Stimulated activated CD8-positive, alpha-beta memory T cell treated with anti-CD3 and anti-CD28 coated beads, Interleukin-7, amount 100 ng/mL, for 48 hours (primary cell): ENCODE measurements around the gene CLIC1.

Experiments used
- DNase-seq, 2 donors: peaks; one replicate each; pipeline ENCODE4 v3.0.0-alpha.2; 2020; ENCODE audit warnings: low read depth in 1 of 2; ENCODE audit errors: extremely low read depth in 1 of 2

The CLIC1 gene

DNA sequence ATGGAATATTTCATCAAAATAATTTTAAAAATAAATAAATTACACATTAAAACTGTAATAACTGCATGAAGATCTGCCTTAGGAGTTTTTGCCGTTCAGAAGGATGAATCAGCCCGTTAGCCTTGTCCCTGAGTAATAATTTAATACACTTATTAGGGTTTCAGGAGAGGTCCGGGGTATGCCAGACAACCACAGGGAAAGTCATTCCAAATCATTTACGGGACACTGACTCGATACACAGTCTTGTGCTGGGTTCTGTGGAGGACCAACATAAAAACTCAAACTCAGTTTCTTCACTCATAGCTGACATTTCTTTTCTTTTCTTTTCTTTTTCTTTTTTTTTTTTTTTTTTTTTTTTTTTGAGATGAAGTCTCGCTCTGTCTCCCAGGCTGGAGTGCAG, 30.4 kb downstream of the CLIC1 start:
- DNase-seq, result no peak

DNA sequence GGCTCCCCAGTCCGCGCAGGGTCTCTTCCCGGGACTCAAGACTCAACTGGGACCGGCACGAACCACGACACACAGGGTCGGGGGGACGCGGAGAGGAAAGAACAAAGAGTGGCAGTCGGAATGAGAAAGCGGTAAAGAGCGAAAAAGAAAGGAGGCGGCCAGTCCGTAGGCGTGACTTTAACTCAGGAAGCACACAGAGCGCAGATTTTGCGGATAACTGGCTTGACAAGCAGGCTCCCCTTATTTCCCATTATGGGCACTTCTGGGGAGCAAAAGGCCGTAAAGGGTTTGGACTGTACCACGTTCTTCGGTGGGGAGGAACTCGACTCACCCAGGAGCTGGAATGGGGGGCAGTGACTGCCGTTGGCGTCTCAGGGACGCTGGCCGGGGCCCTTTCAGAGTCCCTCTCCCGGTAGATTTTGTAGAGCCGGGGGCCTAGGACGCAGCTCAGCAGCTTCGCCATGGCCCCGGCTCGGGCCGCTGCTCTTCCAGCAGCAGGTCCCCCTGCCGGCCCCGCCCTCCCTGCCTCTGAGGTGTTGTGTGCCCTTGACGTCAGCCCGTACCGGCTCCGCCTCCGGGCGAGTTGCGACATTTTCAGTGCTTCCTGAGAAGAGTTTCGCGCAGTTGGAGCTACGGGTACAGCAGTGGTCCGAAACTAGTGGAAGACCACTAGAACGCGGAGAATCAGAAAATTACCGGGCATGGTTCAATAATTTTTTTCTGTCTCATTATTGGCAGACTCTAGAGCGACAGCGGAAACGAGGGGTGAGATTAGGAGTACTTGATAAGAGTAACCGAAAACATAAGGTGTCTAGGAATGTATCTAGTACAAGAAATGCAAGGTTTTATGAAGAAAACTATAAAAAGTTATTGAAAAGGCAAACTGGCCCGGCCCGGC, 33.3 kb downstream of the CLIC1 start, which contains the start of gene ABHD16A:
Gene ABHD16A, minus strand, starts transcription at position 506 of the 898 bp plus-strand sequence. Its CDS starts 43 bp downstream, at position 463.
- peak; percentile 96 to 97 for DNase-seq

DNA sequence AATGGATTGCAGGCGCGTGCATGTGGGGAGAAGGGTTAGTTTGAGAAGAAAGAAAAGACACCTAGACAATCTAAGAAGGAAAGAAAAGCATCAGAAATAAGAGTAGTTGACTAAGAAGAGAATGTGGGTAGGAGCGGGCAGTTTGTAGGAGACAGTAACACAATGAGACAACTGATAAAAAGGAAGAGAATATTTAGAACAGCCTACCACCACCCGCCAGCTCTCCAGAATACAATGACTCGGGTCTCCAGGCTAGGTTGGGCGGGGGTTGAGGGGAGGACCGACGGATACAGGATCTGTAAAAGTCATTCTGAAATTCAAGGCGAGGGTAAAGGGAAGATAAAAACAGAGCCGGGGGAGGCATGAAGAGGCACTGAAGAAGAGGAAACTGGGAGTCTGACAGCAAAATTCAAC, 33.9 kb downstream of the CLIC1 start:
- DNase-seq, result peak in 1 of 2 donors; percentile 20

DNA sequence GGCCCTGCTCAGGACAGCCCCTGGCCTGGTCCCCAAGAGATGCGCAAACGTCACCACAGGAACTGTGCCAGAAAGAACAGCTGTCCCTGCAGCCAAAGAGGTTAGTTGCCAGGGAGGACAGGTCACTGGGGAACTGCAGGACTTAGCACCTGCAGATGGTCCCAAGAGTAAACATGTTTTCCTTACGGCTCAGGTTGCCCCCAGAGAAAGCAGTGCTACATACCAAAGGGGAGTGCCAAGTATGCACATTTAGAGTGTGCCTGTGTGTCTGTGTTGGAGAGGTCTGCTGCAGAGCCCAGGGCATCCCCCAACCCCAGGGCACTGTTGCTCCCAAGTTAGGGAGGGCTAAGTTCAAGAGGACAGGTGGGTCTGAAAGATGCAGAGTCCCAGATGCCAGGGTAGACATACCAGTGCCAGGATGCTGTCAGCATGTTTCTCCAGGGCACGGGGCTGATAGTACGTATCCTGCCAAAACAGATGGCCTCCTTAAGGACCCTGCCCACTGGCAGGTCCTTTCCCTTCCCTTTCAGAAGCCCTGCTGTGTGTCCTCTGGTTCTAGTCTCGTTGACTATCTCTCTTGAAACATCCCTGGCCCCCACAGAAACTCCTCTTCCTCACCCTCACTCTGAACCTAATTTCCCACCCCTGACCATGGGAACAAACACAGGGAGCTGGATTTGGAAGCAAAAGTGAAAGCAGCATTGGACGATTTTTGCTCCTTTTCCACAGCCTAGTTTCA, 34.5 kb downstream of the CLIC1 start:
- no peak for DNase-seq

DNA sequence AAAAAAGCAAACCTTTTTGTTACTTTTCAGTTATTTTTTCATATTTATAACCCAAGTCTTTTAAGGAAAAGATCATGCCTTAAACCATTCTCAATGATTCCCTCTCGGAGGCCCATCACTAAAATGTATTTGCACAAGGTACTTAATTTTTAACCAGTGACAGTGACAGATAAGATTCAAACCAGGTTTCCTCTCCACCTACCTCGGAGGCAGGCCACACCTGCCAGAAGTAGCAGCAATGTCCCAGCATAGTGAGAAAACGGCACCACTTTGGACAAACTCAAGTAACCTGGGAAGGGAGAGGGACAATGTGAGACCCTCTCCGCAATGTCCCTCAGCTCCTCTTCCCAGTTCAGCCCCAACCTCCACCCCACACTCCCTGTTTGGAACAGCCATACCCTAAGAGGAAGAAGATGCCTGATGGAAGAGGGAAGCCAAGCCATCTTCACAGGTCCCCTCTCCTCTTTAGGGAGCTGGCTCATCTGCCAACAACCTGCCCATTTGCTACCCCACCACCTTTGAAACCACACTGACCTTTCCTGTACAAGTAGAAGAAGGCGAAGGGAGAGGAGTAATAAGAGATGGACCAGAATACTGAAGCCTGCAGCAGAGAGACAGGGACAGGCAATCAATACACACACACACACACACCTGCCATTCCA, 35.5 kb downstream of the CLIC1 start:
- no peak for DNase-seq

DNA sequence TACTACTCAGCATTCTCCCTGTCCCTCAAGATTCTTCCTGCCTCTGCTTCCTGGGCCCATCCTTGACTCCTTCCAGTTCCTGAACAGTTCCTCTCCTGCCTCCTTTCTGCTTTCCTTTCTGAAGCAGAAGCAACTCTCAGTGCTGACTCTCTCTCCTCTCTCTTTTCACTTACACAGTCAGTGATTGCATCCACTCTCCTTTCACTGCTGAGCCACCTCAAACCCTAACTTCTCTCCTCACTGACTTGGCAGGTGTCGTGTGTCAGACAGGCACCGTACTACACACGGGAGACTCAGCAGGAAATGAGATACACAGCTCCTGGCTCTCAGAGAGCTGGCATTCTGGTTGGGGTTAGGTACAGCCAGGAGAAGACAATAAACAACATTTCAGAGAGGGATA, 38.8 kb downstream of the CLIC1 start:
- DNase-seq, result no peak

DNA sequence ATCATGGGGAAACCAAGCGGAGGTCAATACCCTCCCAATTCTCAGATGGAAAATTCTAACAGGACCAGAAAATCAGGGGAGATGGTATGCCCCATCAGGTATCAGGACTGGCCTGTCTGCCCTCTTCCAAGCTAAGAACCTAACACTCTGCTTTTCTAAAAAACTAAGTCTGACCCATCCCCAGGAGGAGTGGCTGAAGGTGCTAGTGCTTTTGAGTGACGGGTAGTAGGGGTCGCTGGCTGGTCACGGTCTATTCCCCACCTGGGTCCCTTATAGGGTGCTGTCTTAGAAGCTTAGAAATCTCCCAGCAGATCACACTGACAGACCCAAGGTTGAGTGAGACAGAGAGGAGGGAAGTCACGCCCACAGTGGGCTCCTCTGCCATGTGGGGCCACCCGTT, 42.8 kb downstream of the CLIC1 start:
- no peak for DNase-seq

DNA sequence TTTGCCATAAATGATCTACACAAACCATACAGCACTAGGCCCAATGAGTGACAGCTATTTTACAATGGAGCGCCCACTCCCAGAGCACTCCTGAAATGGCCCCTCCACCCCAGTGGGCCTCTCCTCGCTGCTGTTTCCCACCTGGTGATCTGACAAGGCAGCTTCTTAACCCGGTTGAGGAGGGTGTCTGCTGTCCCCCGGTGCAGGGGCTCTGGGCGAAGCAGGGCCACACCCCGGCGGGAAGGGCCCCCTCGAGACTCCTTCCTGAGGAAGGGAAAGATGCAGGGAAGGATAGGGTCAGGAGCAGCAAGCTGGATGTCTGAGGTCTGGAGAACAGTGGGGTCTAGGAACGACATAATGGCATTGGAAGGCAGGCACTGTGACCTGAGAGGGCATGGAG, 43.4 kb downstream of the CLIC1 start:
- no peak for DNase-seq

DNA sequence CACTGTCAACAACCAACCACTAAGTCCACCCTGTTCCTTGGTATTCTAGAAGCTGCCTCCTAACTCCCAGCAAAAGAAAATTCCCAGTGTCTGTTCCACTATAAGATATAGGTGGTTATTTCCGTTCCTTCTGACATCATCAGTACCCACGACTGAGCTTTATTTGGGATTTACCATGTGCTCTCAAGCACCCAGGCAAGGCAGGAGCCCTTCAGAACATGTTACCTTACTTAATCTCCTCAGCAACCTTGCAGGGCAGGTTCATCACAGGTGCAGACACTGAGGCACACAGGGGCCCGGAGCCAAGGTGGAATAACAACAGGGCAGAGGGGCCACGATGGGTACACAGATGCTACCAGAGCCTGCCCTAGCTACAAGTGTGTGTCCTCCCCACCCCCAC, 44.0 kb downstream of the CLIC1 start:
- no peak for DNase-seq

DNA sequence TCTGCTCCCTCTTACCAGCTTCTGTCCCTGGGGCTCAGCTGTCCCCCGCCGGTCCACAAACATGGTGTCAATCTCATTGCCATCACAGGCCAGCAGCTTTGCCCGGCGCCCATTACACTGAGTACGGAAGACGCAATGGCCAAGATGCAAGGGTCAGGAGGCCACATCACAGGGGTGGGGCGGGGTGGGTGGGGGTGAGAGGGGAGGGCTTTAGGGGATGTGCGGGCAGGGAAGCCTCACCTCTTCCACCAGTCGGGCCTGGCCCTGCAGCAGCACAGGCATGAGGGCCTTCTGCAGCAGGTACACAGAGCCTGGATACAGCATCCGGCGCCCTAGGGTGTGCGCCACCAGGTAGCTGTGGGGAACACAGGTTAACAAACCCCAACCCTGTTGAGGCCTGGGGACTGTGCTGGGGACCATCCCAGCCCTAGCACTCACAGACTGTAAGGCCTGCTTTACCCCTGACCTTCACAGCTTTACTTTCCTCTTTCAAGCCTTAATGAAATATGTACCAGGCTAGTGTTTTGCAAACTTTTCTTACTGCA, 44.7 kb downstream of the CLIC1 start:
- DNase-seq, result no peak

DNA sequence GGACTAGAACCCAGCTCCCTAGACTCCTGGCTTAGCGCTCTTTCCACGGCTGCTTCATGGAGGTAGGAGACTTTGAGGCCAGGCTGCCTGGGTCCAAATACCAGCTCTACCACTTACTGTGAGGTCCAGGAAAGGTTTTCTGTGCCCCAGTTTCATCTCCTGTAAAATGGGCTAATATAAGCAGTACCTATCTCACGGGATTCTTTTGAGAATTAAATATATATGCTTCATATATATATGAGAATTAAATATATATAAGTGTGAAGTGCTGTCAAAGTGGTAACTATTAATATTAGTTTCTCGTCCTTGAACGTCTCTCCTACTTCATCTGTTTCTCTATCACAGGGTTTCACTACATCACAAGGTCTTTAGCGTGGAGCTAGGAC, 45.3 kb downstream of the CLIC1 start:
- DNase-seq, result no peak

DNA sequence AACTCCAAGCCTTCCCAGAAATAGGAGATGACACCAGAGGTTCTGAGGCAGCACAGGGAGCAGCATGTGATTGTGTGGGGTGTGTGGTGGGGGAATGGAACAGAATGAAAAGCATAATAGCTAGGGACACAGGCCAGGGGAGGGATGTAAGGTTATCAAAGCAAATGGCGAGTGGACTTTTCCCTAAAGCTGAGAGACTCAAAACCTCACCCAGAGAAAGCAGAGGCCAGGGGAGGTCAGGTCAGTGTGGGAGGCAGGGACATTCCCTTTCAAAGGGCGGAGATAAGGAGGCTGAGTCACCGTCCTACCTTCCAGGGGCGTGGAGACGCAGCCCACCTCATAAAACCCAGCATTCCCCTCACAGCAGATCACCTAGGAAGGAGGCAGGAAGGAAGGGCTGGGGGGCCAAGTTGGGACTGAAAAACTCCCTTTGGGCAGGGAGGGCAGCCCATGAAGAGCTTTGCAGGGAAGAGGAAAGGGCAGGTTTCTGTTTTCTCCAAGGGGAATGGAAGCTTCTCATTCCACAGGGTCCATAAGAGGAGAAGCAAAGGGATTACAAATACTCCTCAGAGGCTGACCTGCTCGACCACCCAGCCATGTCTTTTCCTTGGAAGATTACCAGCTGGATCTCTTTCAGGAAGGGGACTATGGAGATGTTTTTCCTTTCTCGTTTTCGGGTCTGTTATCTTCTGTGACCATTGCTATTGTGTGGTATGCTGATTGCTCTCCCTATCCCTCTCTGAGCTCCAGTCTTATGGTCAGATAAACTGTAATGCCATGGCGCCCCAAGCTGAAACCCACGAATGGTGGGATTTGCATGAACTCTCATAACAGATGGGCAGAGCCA, 45.9 kb downstream of the CLIC1 start:
- DNase-seq, result no peak

DNA sequence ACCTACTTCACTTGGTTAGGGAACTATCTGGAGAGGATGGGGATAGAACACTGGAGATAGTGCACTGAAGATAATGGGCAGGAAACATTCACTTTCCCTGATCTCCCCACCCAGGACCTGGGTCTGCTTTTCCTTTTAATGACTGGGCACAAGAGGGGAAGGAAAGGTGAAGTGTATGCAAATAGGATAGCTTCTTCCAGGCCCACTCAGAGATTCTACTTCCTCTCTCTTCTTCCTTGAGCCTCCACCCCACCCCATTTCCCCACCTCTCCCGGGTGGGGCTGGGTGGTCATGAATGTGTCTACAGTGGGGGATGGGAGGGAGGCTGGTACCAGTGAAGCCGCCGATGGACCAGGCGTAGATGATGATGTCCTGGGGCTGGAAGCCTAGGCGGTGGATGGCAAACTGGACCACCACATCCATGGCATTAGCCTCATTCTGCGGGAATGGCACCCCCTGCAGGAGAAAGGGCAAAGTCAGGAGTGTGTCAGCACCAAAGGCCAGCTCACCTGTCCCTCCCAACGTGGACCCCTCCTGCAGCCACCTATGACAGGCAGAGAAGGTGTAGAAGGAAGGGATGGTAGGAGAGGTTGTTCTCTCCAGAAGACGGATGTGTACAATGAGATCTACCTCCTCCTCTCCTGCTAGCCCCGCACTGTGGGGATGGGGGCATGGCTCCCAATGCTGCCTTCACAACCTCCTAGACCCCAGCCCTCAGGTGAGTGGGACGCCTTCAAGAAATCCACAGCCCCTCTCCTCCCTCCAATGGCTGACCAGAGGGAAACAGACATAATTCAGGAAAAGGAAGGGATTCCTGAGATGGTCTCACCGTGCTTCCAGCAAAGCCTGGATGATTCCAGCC, 46.9 kb downstream of the CLIC1 start:
- DNase-seq, result no peak

DNA sequence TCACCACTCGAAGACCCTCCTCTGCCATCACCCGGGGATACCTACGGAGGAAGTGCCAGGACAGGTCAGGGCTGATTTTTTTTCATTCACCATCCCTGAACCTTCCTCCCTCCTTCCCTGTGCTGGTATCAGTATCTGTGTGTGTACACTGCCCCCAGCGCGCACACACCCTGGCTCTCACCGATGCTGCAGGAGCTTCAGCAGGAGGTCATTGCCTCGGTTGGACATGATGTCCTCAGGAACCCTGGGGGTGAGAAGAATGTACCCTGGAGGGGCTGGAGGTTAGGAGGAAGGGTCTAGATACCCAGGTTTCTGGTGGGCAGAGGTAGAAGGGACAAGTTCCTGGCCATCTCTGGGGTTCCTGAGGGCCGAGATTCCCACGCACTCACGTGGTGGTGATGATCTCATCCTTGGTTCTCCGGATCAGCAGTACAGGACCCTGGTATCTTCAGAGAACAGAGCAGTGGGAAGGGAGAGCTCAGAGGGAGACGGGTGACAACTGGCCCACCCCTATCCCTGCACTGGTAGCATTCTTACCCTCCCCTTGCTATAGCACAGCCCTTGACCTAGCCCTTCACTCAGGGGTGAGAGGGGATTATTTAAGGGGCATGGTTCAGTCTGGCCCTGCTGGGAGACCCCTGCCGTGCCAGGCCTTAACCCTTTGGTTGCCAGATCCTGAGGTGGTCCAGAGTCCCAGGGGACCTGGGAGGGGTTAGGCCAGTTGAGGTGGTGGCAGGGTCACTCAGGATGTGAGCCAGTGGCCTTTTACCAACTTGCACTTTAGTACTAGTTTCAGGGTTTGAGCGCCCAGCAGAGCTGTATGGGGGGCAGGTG, 48.3 kb downstream of the CLIC1 start:
- no peak for DNase-seq

DNA sequence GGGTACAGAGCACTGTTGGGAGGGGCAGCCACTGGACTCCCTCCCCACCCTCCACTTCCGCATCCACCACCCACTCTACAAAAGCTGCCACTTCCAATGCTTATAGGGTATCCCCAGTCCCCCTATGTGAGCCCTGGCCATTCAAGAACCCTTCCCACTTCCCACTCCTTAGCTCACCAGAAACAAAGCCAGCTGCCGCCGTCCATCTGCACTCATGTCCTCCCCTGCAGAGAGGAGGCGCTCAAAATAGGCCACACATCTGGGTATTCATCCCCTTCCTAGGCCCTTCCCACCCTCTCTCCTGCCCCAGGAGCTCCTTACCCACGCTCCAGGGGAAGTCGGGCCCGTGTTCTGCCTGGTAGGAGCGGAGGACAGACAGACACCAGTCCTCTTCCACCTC, 49.0 kb downstream of the CLIC1 start:
- DNase-seq, result no peak

DNA sequence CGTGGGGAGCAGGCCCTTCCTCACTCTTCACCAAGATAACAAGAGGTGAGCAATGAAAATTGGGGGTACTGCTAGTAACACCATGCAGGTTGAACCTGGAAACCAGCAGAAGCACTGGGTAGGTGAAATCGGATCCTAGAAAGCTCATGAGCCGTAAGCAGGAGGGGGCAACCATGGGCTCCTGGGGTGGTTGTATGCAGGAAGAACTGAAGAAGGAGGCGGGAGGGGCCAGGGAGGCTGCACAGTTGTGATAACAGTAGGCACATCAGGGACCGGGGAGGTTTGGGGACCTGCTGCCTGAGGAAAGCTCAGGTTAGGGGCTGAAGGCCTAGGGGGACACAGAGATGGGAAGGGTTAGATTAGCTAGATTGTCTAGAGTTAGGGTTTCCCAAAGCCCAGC, 49.8 kb downstream of the CLIC1 start:
- no peak for DNase-seq

DNA sequence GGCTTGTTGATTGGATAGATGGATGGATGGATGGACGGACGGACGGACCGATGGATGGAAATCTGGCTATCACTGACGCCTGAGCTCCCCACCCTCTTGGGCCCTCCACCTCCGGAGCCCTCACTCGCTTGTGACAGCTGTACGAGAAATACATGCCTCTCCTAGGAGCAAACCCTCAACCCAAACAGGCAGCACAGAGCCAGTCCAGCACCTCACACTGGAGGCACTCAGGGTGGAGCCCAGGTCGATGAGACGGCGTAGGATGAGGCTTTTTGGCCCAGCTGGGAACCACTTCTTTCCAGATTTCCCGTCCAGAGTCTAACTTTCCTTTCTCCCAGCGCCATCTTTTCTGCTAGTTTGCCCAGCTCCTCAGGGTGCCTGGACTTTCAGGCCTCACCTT, 52.7 kb downstream of the CLIC1 start:
- DNase-seq, result no peak

DNA sequence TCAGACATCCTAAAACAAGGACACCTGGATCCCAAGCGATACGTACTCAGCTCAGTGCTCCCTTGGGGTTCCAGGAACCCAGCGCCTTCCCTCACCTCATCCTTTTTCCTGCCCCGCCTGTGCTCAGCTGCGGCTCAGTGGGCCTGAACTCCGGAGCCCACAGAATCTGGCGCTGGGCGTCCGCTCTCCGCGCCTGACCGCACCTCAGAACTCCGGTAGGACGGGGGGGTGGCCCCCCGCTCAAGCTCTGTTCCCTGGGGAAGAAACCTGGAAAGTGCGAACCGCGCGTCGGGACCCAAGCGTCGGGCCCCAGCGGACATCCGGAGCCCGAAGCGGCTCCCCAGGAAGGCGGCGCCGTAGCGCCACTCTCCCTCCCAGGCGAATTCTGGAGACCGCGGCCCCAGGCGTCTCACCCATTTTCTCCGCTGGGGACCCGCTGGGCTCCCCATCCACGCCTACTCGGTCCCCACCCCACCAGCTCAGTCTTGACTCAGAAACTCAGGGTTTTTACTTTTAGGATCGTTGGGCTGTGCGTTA, 55.1 kb downstream of the CLIC1 start:
- DNase-seq, result peak in 1 of 2 donors; percentile 29
